ENCODE results near the gene PLTP. TPM values are rescaled to one million over a fixed set of nuclear protein-coding genes. Genes with fewer than 3 reads are reported as not detected.
A peak's percentile ranks its signal among the peaks of the same experiment; 100 is the strongest.

Gene PLTP
- polyA plus RNA-seq, 1 experiment, result 105 TPM

DNA sequence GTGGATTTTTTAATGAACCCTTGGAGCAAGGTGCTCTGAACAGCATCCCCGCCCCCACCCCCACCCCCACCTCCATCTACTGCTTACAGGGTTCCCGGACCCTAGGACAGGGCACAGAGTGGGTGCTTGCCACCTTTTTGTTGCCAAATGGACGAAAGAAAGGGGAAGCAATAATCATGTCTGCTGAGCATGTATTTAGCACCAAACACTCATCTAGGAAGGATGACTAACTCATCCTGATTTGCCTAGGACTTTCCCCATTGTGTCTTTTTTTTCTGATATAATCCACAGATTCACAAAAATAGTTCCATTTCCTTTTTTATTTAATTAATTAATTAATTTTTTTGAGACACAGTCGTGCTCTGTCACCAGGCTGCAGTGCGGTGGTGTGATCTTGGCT is 1.2 kb upstream of the PLTP start:
- ChIA-PET CTCF (no interaction called here), POLR2A (no interaction called here)
- no peaks in the 10 kb centered on the region; the same call in 1 of the 2 replicates for H3K9me3 ChIP-seq (ENCODE audit: control insufficient read depth, insufficient read depth, low read length)
- no peak overlapping the region for H3K27ac ChIP-seq (ENCODE audit: low read depth, low read length)
- DNase-seq (ENCODE audit: low read depth, low spot score), result no peak
- no peak overlapping the region for H3K4me3 ChIP-seq (ENCODE audit: low read depth, low read length)
- no peaks in the 10 kb centered on the region for H3K27me3 ChIP-seq (ENCODE audit: control insufficient read depth, insufficient read depth, low read length)
- TF ChIP-seq CTCF (IDR thresholded peaks at IDR 0.05; ENCODE audit: low read depth, low read length), result no peak

DNA sequence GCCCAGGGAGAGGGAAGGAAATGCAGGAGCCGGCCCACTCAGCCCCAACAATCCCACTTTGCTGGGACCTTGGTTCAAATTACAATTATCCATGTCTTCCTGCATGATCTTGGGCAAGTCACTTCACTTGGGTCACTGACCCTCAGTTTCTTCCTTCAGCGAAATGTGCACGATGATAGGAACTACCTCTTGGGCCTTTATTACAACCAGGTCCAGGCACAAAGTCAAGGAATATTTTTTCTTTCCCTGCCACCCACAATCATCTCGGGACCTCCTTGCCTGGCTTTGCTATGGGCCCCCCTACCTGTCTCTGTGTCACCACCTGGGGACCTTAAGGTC is 358 bp upstream of the PLTP start:
- peak overlapping the region; percentile 75 for H3K27ac ChIP-seq (ENCODE audit: low read depth, low read length)
- no peaks in the 10 kb centered on the region; the same call in 1 of the 2 replicates for H3K9me3 ChIP-seq (ENCODE audit: control insufficient read depth, insufficient read depth, low read length)
- no peak for DNase-seq (ENCODE audit: low read depth, low spot score)
- no peaks in the 10 kb centered on the region for H3K27me3 ChIP-seq (ENCODE audit: control insufficient read depth, insufficient read depth, low read length)
- ChIA-PET POLR2A (interaction anchor here (0.9 to 3.6 kb wide), 5 partner anchors 8 to 23 kb away, joined by 4 to 57 read pairs (median 15); partner anchors contain the start of genes CTSA, NEURL2 and PCIF1), CTCF (no interaction called here)
- TF ChIP-seq CTCF (IDR thresholded peaks at IDR 0.05; ENCODE audit: low read depth, low read length), result no peak
- peak overlapping the region; percentile 69 for H3K4me3 ChIP-seq (ENCODE audit: low read depth, low read length)

- Histone ChIP-seq H3K27ac (ENCODE audit: low read depth, low read length) (peak overlapping the region; percentile 75), H3K27me3 (ENCODE audit: control insufficient read depth, insufficient read depth, low read length) (no peaks in the 10 kb centered on the region), H3K4me3 (ENCODE audit: low read depth, low read length) (peak overlapping the region; percentile 69), H3K9me3 (ENCODE audit: control insufficient read depth, insufficient read depth, low read length) (no peaks in the 10 kb centered on the region; the same call in 1 of the 2 replicates)
- CTCF ChIA-PET, result interaction anchor here (0.8 to 2.1 kb wide), 3 partner anchors 19 to 60 kb away, joined by 3 to 11 read pairs (median 4); no protein-coding TSS in a partner anchor
- no peak for TF ChIP-seq CTCF (IDR thresholded peaks at IDR 0.05; ENCODE audit: low read depth, low read length)
- peak; percentile 99 for DNase-seq (ENCODE audit: low read depth, low spot score)
- POLR2A ChIA-PET, result interaction anchor here (0.5 to 3.6 kb wide), 9 partner anchors 9 to 30 kb away, joined by 3 to 57 read pairs (median 5); partner anchors contain the start of genes CTSA, NEURL2 and PCIF1
Observed at GRCh38 chr20:45910670-45911485, 1.1 kb downstream of the PLTP start.

DNA sequence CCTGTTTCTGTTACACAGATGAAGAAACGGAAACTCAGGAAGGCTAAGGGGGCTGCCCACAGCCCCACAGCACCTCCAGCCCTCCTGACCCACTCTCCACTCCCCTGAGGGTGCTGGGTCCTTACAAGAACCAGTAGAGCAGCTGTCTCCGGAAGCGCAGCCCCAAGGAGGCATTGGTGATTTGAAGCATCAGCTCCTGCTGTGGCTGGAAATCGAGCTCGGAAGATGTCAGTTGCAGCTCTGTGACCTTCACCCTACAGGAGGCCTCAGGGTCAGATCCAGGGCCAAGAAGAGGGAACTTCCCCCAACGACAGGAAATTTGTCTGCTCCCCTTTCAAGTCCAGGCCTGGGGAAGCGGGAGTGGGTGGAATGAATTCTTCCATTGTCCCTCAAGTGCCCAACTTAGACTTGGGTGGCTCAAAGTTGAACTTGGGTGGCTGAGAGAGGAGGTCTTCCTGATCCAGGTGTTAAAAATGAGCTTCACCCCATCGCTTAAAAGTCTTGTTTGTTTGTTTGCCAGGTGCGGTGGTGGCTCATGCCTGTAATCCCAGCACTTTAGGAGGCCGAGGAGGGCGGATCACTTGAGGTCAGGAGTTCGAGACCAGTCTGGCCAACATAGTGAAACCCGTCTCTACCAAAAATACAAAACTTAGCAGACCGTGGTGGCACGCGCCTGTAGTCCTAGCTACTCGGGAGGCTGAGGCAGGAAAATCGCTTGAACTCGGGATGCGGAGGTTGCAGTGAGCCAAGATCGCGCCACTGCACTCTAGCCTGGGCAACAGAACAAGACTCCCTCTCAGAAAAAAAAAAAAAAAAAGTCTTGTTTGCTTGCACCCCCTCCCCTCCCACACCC is 1.9 kb downstream of the PLTP start:
- POLR2A ChIA-PET, result interaction anchor here (0.5 to 3.6 kb wide), 5 partner anchors 8 to 25 kb away, joined by 3 to 57 read pairs (median 11); partner anchors contain the start of genes CTSA, NEURL2 and PCIF1
- CTCF ChIA-PET, result interaction anchor here (0.6 to 2.1 kb wide), 6 partner anchors 15 to 61 kb away, joined by 3 to 11 read pairs (median 4); no protein-coding TSS in a partner anchor

More for the DNA sequence above, 1.9 kb downstream of the PLTP start:
- Histone ChIP-seq H3K9me3 (ENCODE audit: control insufficient read depth, insufficient read depth, low read length) (no peaks in the 10 kb centered on the region; the same call in 1 of the 2 replicates), H3K27me3 (ENCODE audit: control insufficient read depth, insufficient read depth, low read length) (no peaks in the 10 kb centered on the region), H3K27ac (ENCODE audit: low read depth, low read length) (no peak overlapping the region), H3K4me3 (ENCODE audit: low read depth, low read length) (peak overlapping the region; percentile 31)
- DNase-seq (ENCODE audit: low read depth, low spot score), result no peak
- TF ChIP-seq CTCF (IDR thresholded peaks at IDR 0.05; ENCODE audit: low read depth, low read length), result no peak
